Measurements from ENCODE around the gene PUM1. TPM values are rescaled to one million over a fixed set of nuclear protein-coding genes. Genes with fewer than 3 reads are reported as not detected.
A peak's percentile ranks its signal among the peaks of the same experiment; 100 is the strongest.

PUM1 gene
- total and polyA plus RNA-seq, 12 donors = 22.6 to 167 (median 91.5) TPM

- H3K36me3 ChIP-seq (replicated peaks in 1 of 2) = no peaks in the 10 kb centered on the region
- no peak overlapping the region for H3K4me3 ChIP-seq
- DNase-seq = no peak
- intact Hi-C loops (cut with DNase I) = no loop called here
- H3K4me1 ChIP-seq (replicated peaks in 1 of 2) = peaks cover 29 to 76% of the 10 kb centered on the region in 2 donors
- no peaks in the 10 kb centered on the region for H3K9me3 ChIP-seq (replicated peaks in 1 of 3)
- H3K27ac ChIP-seq = peak overlapping the region in 1 of 5 donors; percentile 19
- no peaks in the 10 kb centered on the region for H3K27me3 ChIP-seq
- no peak for TF ChIP-seq POLR2A (IDR thresholded peaks at IDR 0.05)
- no peak for TF ChIP-seq CTCF (IDR thresholded peaks at IDR 0.05)
Measured at GRCh38 chr1:31029026-31029425, 36.5 kb downstream of the PUM1 start.

- no peaks in the 10 kb centered on the region for H3K9me3 ChIP-seq (replicated peaks in 1 of 3)
- intact Hi-C loops (cut with DNase I) = no loop called here
- no peaks in the 10 kb centered on the region for H3K36me3 ChIP-seq (replicated peaks in 1 of 2)
- no peak overlapping the region for H3K4me3 ChIP-seq
- no peak for DNase-seq
- WGBS, 4 donors = 54 to 62% (median 57%) methylated on average over 3 of the region's 3 CpGs
- H3K27ac ChIP-seq = peak overlapping the region in 2 of 5 donors; percentile 5 to 33
- H3K4me1 ChIP-seq (replicated peaks in 1 of 2) = peaks cover 29 to 79% of the 10 kb centered on the region in 2 donors
- no peaks in the 10 kb centered on the region for H3K27me3 ChIP-seq
- TF ChIP-seq CTCF (IDR thresholded peaks at IDR 0.05) (no peak), POLR2A (IDR thresholded peaks at IDR 0.05) (no peak)
Measured at GRCh38 chr1:31027693-31028526, 37.6 kb downstream of the PUM1 start.

- H3K9me3 ChIP-seq (replicated peaks in 1 of 3) = no peaks in the 10 kb centered on the region
- no peaks in the 10 kb centered on the region for H3K27me3 ChIP-seq
- 61 to 89% (median 70%) methylated on average over 2 of the region's 2 CpGs for WGBS, 4 donors
- no peaks in the 10 kb centered on the region for H3K36me3 ChIP-seq (replicated peaks in 1 of 2)
- no peak for DNase-seq
- no peak overlapping the region for H3K4me3 ChIP-seq
- H3K4me1 ChIP-seq (replicated peaks in 1 of 2) = peaks cover 8 to 72% of the 10 kb centered on the region in 2 donors
- TF ChIP-seq POLR2A (IDR thresholded peaks at IDR 0.05) = no peak
- intact Hi-C loops (cut with DNase I) = no loop called here
- H3K27ac ChIP-seq = no peak overlapping the region
Measured at GRCh38 chr1:31022259-31022658, 43.3 kb downstream of the PUM1 start.

GRCh38 chr1:31020007-31020790, 45.3 kb downstream of the PUM1 start:
- H3K36me3 ChIP-seq (replicated peaks in 1 of 2) = no peaks in the 10 kb centered on the region
- no peak overlapping the region for H3K27ac ChIP-seq
- DNase-seq = no peak
- no peak for TF ChIP-seq POLR2A (IDR thresholded peaks at IDR 0.05)
- WGBS, 4 donors = 56 to 66% (median 59%) methylated on average over 3 of the region's 3 CpGs
- no peak overlapping the region for H3K4me3 ChIP-seq
- H3K9me3 ChIP-seq (replicated peaks in 1 of 3) = no peaks in the 10 kb centered on the region
- H3K4me1 ChIP-seq (replicated peaks in 1 of 2) = peaks cover 7 to 61% of the 10 kb centered on the region in 2 donors
- intact Hi-C loops (cut with DNase I) = no loop called here
- no peaks in the 10 kb centered on the region for H3K27me3 ChIP-seq

- WGBS, 4 donors = 47 to 62% (median 54%) methylated on average over 3 of the region's 3 CpGs
- no peak for DNase-seq
Measured at GRCh38 chr1:31019401-31019800, 46.1 kb downstream of the PUM1 start.

More at GRCh38 chr1:31019401-31019800, 46.1 kb downstream of the PUM1 start:
- no peaks in the 10 kb centered on the region for H3K27me3 ChIP-seq
- intact Hi-C loops (cut with DNase I) = no loop called here
- peaks cover 0 to 53% of the 10 kb centered on the region in 2 donors for H3K4me1 ChIP-seq (replicated peaks in 1 of 2)
- H3K36me3 ChIP-seq (replicated peaks in 1 of 2) = no peaks in the 10 kb centered on the region
- H3K4me3 ChIP-seq = no peak overlapping the region
- no peak overlapping the region for H3K27ac ChIP-seq
- H3K9me3 ChIP-seq (replicated peaks in 1 of 3) = no peaks in the 10 kb centered on the region
- no peak for TF ChIP-seq CTCF (IDR thresholded peaks at IDR 0.05)
- no peak for TF ChIP-seq POLR2A (IDR thresholded peaks at IDR 0.05)

All from adrenal gland (tissue), 12 donors.